Fibroblast of lung (primary cell): ENCODE measurements around the gene C17orf50.

Experiments used
- CTCF ChIP-seq, 2 donors: IDR thresholded peaks in 1 of 2; conservative IDR thresholded peaks in 1 of 2; 1 replicate in 1 of 2; 2 replicates in 1 of 2; pipeline ENCODE4 v1.5.1; 2011 to 2012; ENCODE audit warnings: low read length in 2 of 2, control low read depth in 1 of 2, inconsistent platforms in 1 of 2, low read depth in 1 of 2, mild to moderate bottlenecking in 1 of 2
- EZH2 ChIP-seq: IDR thresholded peaks from 2 replicates; pipeline ENCODE4 v1.5.1; 2012; ENCODE audit warnings: low read length, control low read depth, mild to moderate bottlenecking; ENCODE audit errors: missing control alignments

GRCh38 chr17:35744830-35745229, 15.9 kb upstream of the C17orf50 start:
- TF ChIP-seq CTCF (conservative IDR thresholded peaks at IDR 0.05 in 1 of 2, IDR thresholded peaks at IDR 0.05 in 1 of 2; ENCODE audit: low read depth in 1 of 2, low read length in 2 of 2) (no peak), EZH2 (no peak)
